HG02763 (cell line): Measurements from ENCODE around the gene EXOC4.
"Not testable (repeated sequence)": the region's sequence is repeated elsewhere in the genome, so short reads cannot be mapped to it uniquely, and the experiment has no call there.

Experiments used
- ATAC-seq: cut with Tn5 transposase; IDR thresholded peaks from one replicate; pipeline ENCODE4 v1.9.1; 2021; ENCODE audit warnings: mild to moderate bottlenecking, moderate library complexity; ENCODE audit not compliant: unreplicated experiment

Gene EXOC4

GRCh38 chr7:133887459-133887858 is 634.6 kb downstream of the EXOC4 start:
- ATAC-seq = no peak

- no peak for ATAC-seq
These were observed 635.4 kb downstream of the EXOC4 start for GRCh38 chr7:133888061-133888930.

- no peak for ATAC-seq
These were observed 651.9 kb downstream of the EXOC4 start for GRCh38 chr7:133904776-133905175.

- not testable (repeated sequence) for ATAC-seq
These were observed 653.7 kb downstream of the EXOC4 start for GRCh38 chr7:133906553-133906952.

GRCh38 chr7:133910761-133911160 is 657.9 kb downstream of the EXOC4 start:
- ATAC-seq = no peak

GRCh38 chr7:133911724-133912123 is 658.8 kb downstream of the EXOC4 start:
- no peak for ATAC-seq

- no peak for ATAC-seq
These were observed 660.2 kb downstream of the EXOC4 start for GRCh38 chr7:133912916-133913697.

- ATAC-seq = no peak
These were observed 663.7 kb downstream of the EXOC4 start for GRCh38 chr7:133916621-133917020.

GRCh38 chr7:133919810-133920209 is 666.9 kb downstream of the EXOC4 start:
- ATAC-seq = no peak

GRCh38 chr7:133921635-133922182 is 668.8 kb downstream of the EXOC4 start:
- ATAC-seq = no peak

- no peak for ATAC-seq
These were observed 671.1 kb downstream of the EXOC4 start for GRCh38 chr7:133923974-133924373.

- no peak for ATAC-seq
These were observed 678.2 kb downstream of the EXOC4 start for GRCh38 chr7:133931053-133931452.

GRCh38 chr7:133932591-133932990 is 679.7 kb downstream of the EXOC4 start:
- no peak for ATAC-seq

- ATAC-seq = no peak
These were observed 681.5 kb downstream of the EXOC4 start for GRCh38 chr7:133934262-133934976.

- no peak for ATAC-seq
These were observed 682.1 kb downstream of the EXOC4 start for GRCh38 chr7:133934977-133935330.

GRCh38 chr7:133936074-133936473 is 683.2 kb downstream of the EXOC4 start:
- ATAC-seq = no peak

GRCh38 chr7:133937786-133938185 is 684.9 kb downstream of the EXOC4 start:
- no peak for ATAC-seq

GRCh38 chr7:133940368-133940767 is 687.5 kb downstream of the EXOC4 start:
- ATAC-seq = no peak

- ATAC-seq = no peak
These were observed 688.6 kb downstream of the EXOC4 start for GRCh38 chr7:133941496-133941895.

GRCh38 chr7:133945497-133945896 is 692.6 kb downstream of the EXOC4 start:
- no peak for ATAC-seq
